ENCODE data around the gene HELT. TPM values are rescaled to one million over a fixed set of nuclear protein-coding genes. Genes with fewer than 3 reads are reported as not detected.

HELT gene
- total RNA-seq, 1 donor from 2014 or later = not detected

DNA sequence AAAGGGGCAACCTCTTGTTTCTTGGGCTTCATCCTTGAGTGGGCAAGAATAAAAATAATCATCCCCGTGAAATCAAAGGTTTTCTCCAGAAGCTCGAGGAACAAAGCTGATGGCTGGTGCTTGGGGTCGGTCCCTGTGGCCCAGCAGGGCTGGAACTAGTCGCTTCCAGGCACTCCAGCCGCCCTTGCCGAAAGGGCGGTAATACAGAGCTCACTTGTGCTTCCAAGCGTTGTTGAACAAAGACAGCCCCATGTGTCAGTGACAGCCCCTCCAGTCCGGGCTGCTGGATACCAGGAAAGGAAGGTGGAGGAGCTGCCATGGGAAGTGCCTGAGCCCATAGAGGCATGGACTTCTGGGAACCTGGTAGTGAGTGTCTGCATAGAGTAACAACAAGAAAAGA, 5.2 kb downstream of the HELT start:
- no peak for DNase-seq (ENCODE audit: low spot score)
- TF ChIP-seq, protein P1, sequence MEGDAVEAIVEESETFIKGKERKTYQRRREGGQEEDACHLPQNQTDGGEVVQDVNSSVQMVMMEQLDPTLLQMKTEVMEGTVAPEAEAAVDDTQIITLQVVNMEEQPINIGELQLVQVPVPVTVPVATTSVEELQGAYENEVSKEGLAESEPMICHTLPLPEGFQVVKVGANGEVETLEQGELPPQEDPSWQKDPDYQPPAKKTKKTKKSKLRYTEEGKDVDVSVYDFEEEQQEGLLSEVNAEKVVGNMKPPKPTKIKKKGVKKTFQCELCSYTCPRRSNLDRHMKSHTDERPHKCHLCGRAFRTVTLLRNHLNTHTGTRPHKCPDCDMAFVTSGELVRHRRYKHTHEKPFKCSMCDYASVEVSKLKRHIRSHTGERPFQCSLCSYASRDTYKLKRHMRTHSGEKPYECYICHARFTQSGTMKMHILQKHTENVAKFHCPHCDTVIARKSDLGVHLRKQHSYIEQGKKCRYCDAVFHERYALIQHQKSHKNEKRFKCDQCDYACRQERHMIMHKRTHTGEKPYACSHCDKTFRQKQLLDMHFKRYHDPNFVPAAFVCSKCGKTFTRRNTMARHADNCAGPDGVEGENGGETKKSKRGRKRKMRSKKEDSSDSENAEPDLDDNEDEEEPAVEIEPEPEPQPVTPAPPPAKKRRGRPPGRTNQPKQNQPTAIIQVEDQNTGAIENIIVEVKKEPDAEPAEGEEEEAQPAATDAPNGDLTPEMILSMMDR (IDR thresholded peaks at IDR 0.05; ENCODE audit: unreplicated experiment) = no peak
- peaks cover 27% of the 10 kb centered on the region for H3K27me3 Mint-ChIP-seq (ENCODE audit: unreplicated experiment)
- no peaks in the 10 kb centered on the region for H3K9me3 Mint-ChIP-seq (ENCODE audit: unreplicated experiment)
- H3K4me1 Mint-ChIP-seq (ENCODE audit: unreplicated experiment) = peaks cover 9% of the 10 kb centered on the region
- H3K27ac Mint-ChIP-seq (ENCODE audit: unreplicated experiment) = no peak overlapping the region
- no peak overlapping the region for H3K4me3 Mint-ChIP-seq (ENCODE audit: unreplicated experiment)
- H3K36me3 Mint-ChIP-seq (ENCODE audit: low read depth, unreplicated experiment) = no peaks in the 10 kb centered on the region

DNA sequence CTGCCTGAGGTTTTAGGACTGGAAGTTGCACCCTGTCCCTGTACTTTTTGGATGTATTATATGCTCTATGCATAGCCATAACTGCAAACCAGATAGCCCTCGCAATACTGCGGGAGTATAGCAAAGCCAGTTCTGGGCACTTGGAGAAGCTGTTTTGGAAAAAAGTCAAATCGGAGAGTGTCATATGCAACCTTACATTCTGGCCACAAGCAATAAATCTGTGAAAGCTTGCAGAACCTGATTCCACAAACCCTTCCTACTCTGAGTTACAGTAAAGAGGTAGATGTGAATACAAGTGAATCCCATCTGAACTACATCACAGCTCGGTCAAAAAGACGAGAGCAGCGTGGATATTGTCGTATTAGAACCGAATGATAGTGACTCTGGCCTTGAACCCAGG, 10.3 kb downstream of the HELT start:
- DNase-seq (ENCODE audit: low spot score) = no peak
- H3K27me3 Mint-ChIP-seq (ENCODE audit: unreplicated experiment) = peaks cover 3% of the 10 kb centered on the region
- TF ChIP-seq, protein P1 (IDR thresholded peaks at IDR 0.05; ENCODE audit: unreplicated experiment) = no peak
- H3K9me3 Mint-ChIP-seq (ENCODE audit: unreplicated experiment) = no peaks in the 10 kb centered on the region
- H3K4me1 Mint-ChIP-seq (ENCODE audit: unreplicated experiment) = no peaks in the 10 kb centered on the region
- no peak overlapping the region for H3K4me3 Mint-ChIP-seq (ENCODE audit: unreplicated experiment)
- no peaks in the 10 kb centered on the region for H3K36me3 Mint-ChIP-seq (ENCODE audit: low read depth, unreplicated experiment)
- no peak overlapping the region for H3K27ac Mint-ChIP-seq (ENCODE audit: unreplicated experiment)

DNA sequence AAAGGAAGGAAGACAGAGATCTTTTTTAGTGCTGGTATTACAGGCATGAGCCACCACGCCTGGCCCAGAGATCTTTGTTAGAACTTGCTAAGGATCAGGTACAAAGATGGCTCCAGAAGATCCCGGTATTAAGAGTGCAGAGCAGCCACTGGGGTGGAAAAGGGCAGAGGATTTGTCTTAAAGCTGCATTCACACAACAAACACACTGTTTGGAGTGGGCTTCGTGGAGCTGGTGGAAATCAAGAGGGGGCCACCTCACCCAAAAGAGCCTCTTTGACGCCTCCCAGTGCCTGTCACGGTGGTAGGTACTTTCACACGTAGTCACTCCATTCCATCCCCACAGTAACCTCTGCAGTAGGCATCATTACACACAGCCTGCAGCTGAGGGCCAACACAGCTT, 13.3 kb downstream of the HELT start:
- no peaks in the 10 kb centered on the region for H3K36me3 Mint-ChIP-seq (ENCODE audit: low read depth, unreplicated experiment)
- TF ChIP-seq, protein P1 (IDR thresholded peaks at IDR 0.05; ENCODE audit: unreplicated experiment) = no peak
- H3K27me3 Mint-ChIP-seq (ENCODE audit: unreplicated experiment) = no peaks in the 10 kb centered on the region
- no peaks in the 10 kb centered on the region for H3K4me1 Mint-ChIP-seq (ENCODE audit: unreplicated experiment)
- no peaks in the 10 kb centered on the region for H3K9me3 Mint-ChIP-seq (ENCODE audit: unreplicated experiment)
- DNase-seq (ENCODE audit: low spot score) = no peak
- no peak overlapping the region for H3K4me3 Mint-ChIP-seq (ENCODE audit: unreplicated experiment)
- H3K27ac Mint-ChIP-seq (ENCODE audit: unreplicated experiment) = no peak overlapping the region

DNA sequence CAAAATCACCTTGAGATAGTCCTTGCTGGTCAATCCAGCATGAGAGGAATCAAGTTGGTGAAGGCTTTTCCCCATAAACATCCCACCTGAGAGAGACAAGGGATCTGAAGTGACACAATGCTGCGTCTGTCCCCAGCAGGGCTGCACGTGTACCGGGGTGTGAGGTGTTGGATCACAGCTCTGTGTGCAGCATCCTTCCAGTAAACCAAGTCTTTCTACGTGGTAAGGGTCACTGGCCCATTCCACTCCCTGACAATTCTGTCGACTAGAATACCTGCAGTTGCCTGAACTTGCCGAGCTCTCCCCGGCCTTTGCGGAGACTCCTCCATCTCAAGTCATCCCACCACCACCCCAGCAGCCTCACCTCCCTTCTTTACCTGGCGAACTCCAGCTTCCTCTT, 14.8 kb downstream of the HELT start:
- H3K36me3 Mint-ChIP-seq (ENCODE audit: low read depth, unreplicated experiment) = no peaks in the 10 kb centered on the region
- TF ChIP-seq, protein P1 (IDR thresholded peaks at IDR 0.05; ENCODE audit: unreplicated experiment) = no peak
- H3K27ac Mint-ChIP-seq (ENCODE audit: unreplicated experiment) = no peak overlapping the region
- peaks cover 4% of the 10 kb centered on the region for H3K9me3 Mint-ChIP-seq (ENCODE audit: unreplicated experiment)
- no peak for DNase-seq (ENCODE audit: low spot score)
- no peak overlapping the region for H3K4me3 Mint-ChIP-seq (ENCODE audit: unreplicated experiment)
- H3K4me1 Mint-ChIP-seq (ENCODE audit: unreplicated experiment) = no peaks in the 10 kb centered on the region
- peaks cover 3% of the 10 kb centered on the region for H3K27me3 Mint-ChIP-seq (ENCODE audit: unreplicated experiment)

DNA sequence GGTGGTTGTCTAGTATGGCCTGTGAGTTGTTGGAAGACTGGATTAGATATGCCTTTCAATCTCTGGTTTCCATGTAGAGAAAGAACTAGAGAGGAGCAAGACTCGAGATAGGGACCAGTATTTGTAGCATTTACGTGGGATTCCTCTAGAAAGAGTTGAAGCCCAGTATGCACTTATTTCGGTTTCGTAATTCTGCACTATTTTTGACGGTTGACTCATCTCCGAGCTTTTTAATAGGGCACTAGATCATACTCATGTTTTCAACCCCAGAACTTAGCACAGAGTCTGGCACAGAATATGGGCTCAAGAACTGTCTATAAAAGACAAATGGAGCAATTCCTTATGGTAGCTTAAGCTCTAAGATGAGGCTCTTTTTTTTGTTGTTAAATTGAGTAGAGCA, 15.7 kb downstream of the HELT start:
- H3K4me3 Mint-ChIP-seq (ENCODE audit: unreplicated experiment) = no peak overlapping the region
- peaks cover 4% of the 10 kb centered on the region for H3K9me3 Mint-ChIP-seq (ENCODE audit: unreplicated experiment)
- TF ChIP-seq, protein P1 (IDR thresholded peaks at IDR 0.05; ENCODE audit: unreplicated experiment) = no peak
- H3K27ac Mint-ChIP-seq (ENCODE audit: unreplicated experiment) = no peak overlapping the region
- H3K36me3 Mint-ChIP-seq (ENCODE audit: low read depth, unreplicated experiment) = no peaks in the 10 kb centered on the region
- peaks cover 3% of the 10 kb centered on the region for H3K27me3 Mint-ChIP-seq (ENCODE audit: unreplicated experiment)
- no peak for DNase-seq (ENCODE audit: low spot score)
- no peaks in the 10 kb centered on the region for H3K4me1 Mint-ChIP-seq (ENCODE audit: unreplicated experiment)

Measured in endothelial cell (in vitro differentiated cells).